ENCODE results near the gene MRAP2.
"Not testable (repeated sequence)": the region's sequence is repeated elsewhere in the genome, so short reads cannot be mapped to it uniquely, and the experiment has no call there.

Gene MRAP2

GRCh38 chr6:84061613-84062398 lies 28.2 kb downstream of the MRAP2 start:
- TF ChIP-seq TAF1 (IDR thresholded peaks at IDR 0.05; ENCODE audit: borderline replicate concordance, low read depth, low read length) (no peak), POLR2A (IDR thresholded peaks at IDR 0.05; ENCODE audit: low read depth, low read length) (no peak), POLR2AphosphoS5 (IDR thresholded peaks at IDR 0.05; ENCODE audit: low read depth, low read length) (no peak)
- DNase-seq (ENCODE audit: insufficient read length) (no peak), FAIRE-seq (no peak)

- FAIRE-seq (no peak), DNase-seq (ENCODE audit: insufficient read length) (no peak)
- TF ChIP-seq POLR2AphosphoS5 (IDR thresholded peaks at IDR 0.05; ENCODE audit: low read depth, low read length): no peak
Measured at GRCh38 chr6:84062519-84063154, 29.1 kb downstream of the MRAP2 start.

GRCh38 chr6:84065693-84066290 lies 32.2 kb downstream of the MRAP2 start:
- TF ChIP-seq TAF1 (IDR thresholded peaks at IDR 0.05; ENCODE audit: borderline replicate concordance, low read depth, low read length) (no peak), POLR2AphosphoS5 (IDR thresholded peaks at IDR 0.05; ENCODE audit: low read depth, low read length) (no peak), POLR2A (IDR thresholded peaks at IDR 0.05; ENCODE audit: low read depth, low read length) (no peak)
- DNase-seq (ENCODE audit: insufficient read length) (no peak), FAIRE-seq (no peak)

- DNase-seq (ENCODE audit: insufficient read length) (no peak), FAIRE-seq (no peak)
- no peak for TF ChIP-seq TAF1 (IDR thresholded peaks at IDR 0.05; ENCODE audit: borderline replicate concordance, low read depth, low read length)
- TF ChIP-seq POLR2AphosphoS5 (IDR thresholded peaks at IDR 0.05; ENCODE audit: low read depth, low read length): no peak
- no peak for TF ChIP-seq POLR2A (IDR thresholded peaks at IDR 0.05; ENCODE audit: low read depth, low read length)
Measured at GRCh38 chr6:84066536-84066935, 33.0 kb downstream of the MRAP2 start.

- DNase-seq (ENCODE audit: insufficient read length); FAIRE-seq: not testable (repeated sequence)
Measured at GRCh38 chr6:84068873-84069272, 35.3 kb downstream of the MRAP2 start.

- DNase-seq (ENCODE audit: insufficient read length): no peak
Measured at GRCh38 chr6:84072442-84072997, 38.9 kb downstream of the MRAP2 start.

GRCh38 chr6:84074988-84075781 lies 41.6 kb downstream of the MRAP2 start:
- DNase-seq (ENCODE audit: insufficient read length): no peak
- TF ChIP-seq TAF1 (IDR thresholded peaks at IDR 0.05; ENCODE audit: borderline replicate concordance, low read depth, low read length) (no peak), POLR2A (IDR thresholded peaks at IDR 0.05; ENCODE audit: low read depth, low read length) (no peak)
- no peak for FAIRE-seq

More at GRCh38 chr6:84072442-84072997, 38.9 kb downstream of the MRAP2 start:
- FAIRE-seq: no peak
- no peak for TF ChIP-seq POLR2A (IDR thresholded peaks at IDR 0.05; ENCODE audit: low read depth, low read length)

- TF ChIP-seq POLR2A (IDR thresholded peaks at IDR 0.05; ENCODE audit: low read depth, low read length) (no peak), POLR2AphosphoS5 (IDR thresholded peaks at IDR 0.05; ENCODE audit: low read depth, low read length) (no peak), TAF1 (IDR thresholded peaks at IDR 0.05; ENCODE audit: borderline replicate concordance, low read depth, low read length) (no peak)
Measured at GRCh38 chr6:84077645-84078044, 44.1 kb downstream of the MRAP2 start.

GRCh38 chr6:84078335-84078734 lies 44.8 kb downstream of the MRAP2 start:
- DNase-seq (ENCODE audit: insufficient read length): no peak
- TF ChIP-seq POLR2AphosphoS5 (IDR thresholded peaks at IDR 0.05; ENCODE audit: low read depth, low read length) (no peak), TAF1 (IDR thresholded peaks at IDR 0.05; ENCODE audit: borderline replicate concordance, low read depth, low read length) (no peak), POLR2A (IDR thresholded peaks at IDR 0.05; ENCODE audit: low read depth, low read length) (no peak)
- FAIRE-seq: no peak

More at GRCh38 chr6:84077645-84078044, 44.1 kb downstream of the MRAP2 start:
- FAIRE-seq (no peak), DNase-seq (ENCODE audit: insufficient read length) (no peak)

GRCh38 chr6:84081222-84081621 lies 47.6 kb downstream of the MRAP2 start:
- no peak for FAIRE-seq
- DNase-seq (ENCODE audit: insufficient read length): no peak
- TF ChIP-seq POLR2A (IDR thresholded peaks at IDR 0.05; ENCODE audit: low read depth, low read length) (no peak), TAF1 (IDR thresholded peaks at IDR 0.05; ENCODE audit: borderline replicate concordance, low read depth, low read length) (no peak), POLR2AphosphoS5 (IDR thresholded peaks at IDR 0.05; ENCODE audit: low read depth, low read length) (no peak)

GRCh38 chr6:84082689-84083265 lies 49.2 kb downstream of the MRAP2 start:
- no peak for DNase-seq (ENCODE audit: insufficient read length)
- no peak for FAIRE-seq
- TF ChIP-seq POLR2AphosphoS5 (IDR thresholded peaks at IDR 0.05; ENCODE audit: low read depth, low read length) (no peak), POLR2A (IDR thresholded peaks at IDR 0.05; ENCODE audit: low read depth, low read length) (no peak), TAF1 (IDR thresholded peaks at IDR 0.05; ENCODE audit: borderline replicate concordance, low read depth, low read length) (no peak)

GRCh38 chr6:84084705-84085104 lies 51.1 kb downstream of the MRAP2 start:
- FAIRE-seq; DNase-seq (ENCODE audit: insufficient read length): not testable (repeated sequence)

Data from GM12892 (cell line).